Measurements from ENCODE around the gene RABL6. TPM values are rescaled to one million over a fixed set of nuclear protein-coding genes. Genes with fewer than 3 reads are reported as not detected.
"Not testable (repeated sequence)": the region's sequence is repeated elsewhere in the genome, so short reads cannot be mapped to it uniquely, and the experiment has no call there.

RABL6 gene
- total RNA-seq, 1 donor from 2014 or later, result 116 TPM

- intact Hi-C loops (cut with micrococcal nuclease), result loop anchor here (5.0 kb wide), 6 partner anchors 53 to 813 kb away; partner anchors contain the start of genes ARRDC1, FBXW5, PHPT1 and TRAF2
Measured at GRCh38 chr9:136794281-136794999, 13.3 kb upstream of the RABL6 start.

GRCh38 chr9:136795000-136795348, 12.8 kb upstream of the RABL6 start:
- intact Hi-C loops (cut with micrococcal nuclease), result loop anchor here (5.0 kb wide), 6 partner anchors 52 to 812 kb away; partner anchors contain the start of genes ARRDC1, FBXW5, PHPT1 and TRAF2

GRCh38 chr9:136796238-136796774, 11.4 kb upstream of the RABL6 start, which contains the start of gene CCDC183:
CCDC183 (plus strand) TSS chr9:136796338; CDS start chr9:136796398, 60 bp downstream.
- intact Hi-C loops (cut with micrococcal nuclease), result no loop called here

- intact Hi-C loops (cut with micrococcal nuclease), result not testable (repeated sequence)
Measured at GRCh38 chr9:136796775-136797347, 10.9 kb upstream of the RABL6 start.

- intact Hi-C loops (cut with micrococcal nuclease), result no loop called here
Measured at GRCh38 chr9:136798708-136799078, 9.1 kb upstream of the RABL6 start.

GRCh38 chr9:136799079-136799853, 8.5 kb upstream of the RABL6 start:
- intact Hi-C loops (cut with micrococcal nuclease), result no loop called here

GRCh38 chr9:136799854-136800657, 7.7 kb upstream of the RABL6 start:
- intact Hi-C loops (cut with micrococcal nuclease), result loop anchor here (1.0 to 10.0 kb wide), 4 partner anchors 9 to 425 kb away; partner anchors contain the start of genes CYSRT1, NOTCH1, PHPT1 and RNF208

- intact Hi-C loops (cut with micrococcal nuclease), result loop anchor here (10.0 kb wide), 2 partner anchors 258 to 422 kb away; partner anchors contain the start of genes CYSRT1, NOTCH1, RNF208 and RNF224
Measured at GRCh38 chr9:136802321-136802720, 5.4 kb upstream of the RABL6 start.

- intact Hi-C loops (cut with micrococcal nuclease), result loop anchor here (10.0 kb wide), 2 partner anchors 258 to 422 kb away; partner anchors contain the start of genes CYSRT1, NOTCH1, RNF208 and RNF224
Measured at GRCh38 chr9:136803009-136803550, 4.7 kb upstream of the RABL6 start.

GRCh38 chr9:136803551-136804508, 3.9 kb upstream of the RABL6 start:
- intact Hi-C loops (cut with micrococcal nuclease), result loop anchor here (10.0 kb wide), 2 partner anchors 259 to 421 kb away; partner anchors contain the start of genes CYSRT1, NOTCH1, RNF208 and RNF224

- intact Hi-C loops (cut with micrococcal nuclease), result loop anchor here (5.0 to 10.0 kb wide), 3 partner anchors 78 to 420 kb away; partner anchors contain the start of genes CYSRT1, NOTCH1, RNF208 and RNF224
Measured at GRCh38 chr9:136804509-136805206, 3.1 kb upstream of the RABL6 start.

- intact Hi-C loops (cut with micrococcal nuclease), result loop anchor here (5.0 to 10.0 kb wide), 3 partner anchors 77 to 420 kb away; partner anchors contain the start of genes CYSRT1, NOTCH1, RNF208 and RNF224
Measured at GRCh38 chr9:136805207-136805740, 2.5 kb upstream of the RABL6 start.

- intact Hi-C loops (cut with micrococcal nuclease), result loop anchor here (5.0 to 10.0 kb wide), 3 partner anchors 76 to 419 kb away; partner anchors contain the start of genes CYSRT1, NOTCH1, RNF208 and RNF224
Measured at GRCh38 chr9:136806067-136806466, 1.7 kb upstream of the RABL6 start.

GRCh38 chr9:136806631-136807201, 1.0 kb upstream of the RABL6 start:
- intact Hi-C loops (cut with micrococcal nuclease), result loop anchor here (5.0 to 10.0 kb wide), 3 partner anchors 76 to 418 kb away; partner anchors contain the start of genes CYSRT1, NOTCH1, RNF208 and RNF224

- intact Hi-C loops (cut with micrococcal nuclease), result loop anchor here (2.0 to 10.0 kb wide), 4 partner anchors 35 to 417 kb away; partner anchors contain the start of genes AJM1, CYSRT1, NOTCH1 and RNF208
Measured at GRCh38 chr9:136808075-136808805, 492 bp downstream of the RABL6 start.

GRCh38 chr9:136808806-136809158, 1.0 kb downstream of the RABL6 start:
- intact Hi-C loops (cut with micrococcal nuclease), result loop anchor here (2.0 to 10.0 kb wide), 4 partner anchors 34 to 416 kb away; partner anchors contain the start of genes AJM1, CYSRT1, NOTCH1 and RNF208

Data from T-helper 2 cell treated with Interferon-gamma antibody and Interleukin-4, amounts not matched to agents 100 ng/mL and 5 ng/mL, for 36 hours (primary cell).